Activated B cell treated with CpG ODN at 0.5 μM for 24 hours (primary cell): ENCODE measurements around the gene B3GAT2. TPM values are rescaled to one million over a fixed set of nuclear protein-coding genes. Genes with fewer than 3 reads are reported as not detected.
A peak's percentile ranks its signal among the peaks of the same experiment; 100 is the strongest.

Experiments used
- ATAC-seq: fragments of 200-7000 bp; cut with Tn5 transposase; one replicate; pipeline ENCODE4 v1.10.0; 2021; ENCODE audit warnings: low read depth, mild to moderate bottlenecking, moderate library complexity
- CTCF ChIA-PET: fragments of 350-600 bp; sonication (Branson Sonifier 250); formaldehyde crosslinking; loops from one replicate; lab custom pipeline; 2021; ENCODE audit warnings: antibody characterized with exemption; lab: Charles Lee
- POLR2A ChIA-PET: fragments of 350-600 bp; sonication (Branson Sonifier 250); formaldehyde crosslinking; loops from one replicate; lab custom pipeline; 2021; ENCODE audit warnings: antibody characterized with exemption; lab: Charles Lee
- DNase-seq: peaks from one replicate; pipeline ENCODE4 v3.0.0; 2022
- H3K27ac Mint-ChIP-seq: one replicate; pipeline ENCODE4 v1.8.0; 2020; ENCODE audit warnings: mixed read lengths
- H3K27me3 Mint-ChIP-seq: one replicate; pipeline ENCODE4 v1.8.0; 2021; ENCODE audit warnings: mixed read lengths
- H3K36me3 Mint-ChIP-seq: one replicate; pipeline ENCODE4 v1.8.0; 2021; ENCODE audit warnings: low read depth, mixed read lengths
- H3K4me1 Mint-ChIP-seq: one replicate; pipeline ENCODE4 v1.8.0; 2021; ENCODE audit warnings: mixed read lengths
- H3K4me3 Mint-ChIP-seq: one replicate; pipeline ENCODE4 v1.8.0; 2020; ENCODE audit warnings: mild to moderate bottlenecking, mixed read lengths
- H3K9me3 Mint-ChIP-seq: one replicate; pipeline ENCODE4 v1.8.0; 2020; ENCODE audit warnings: mixed read lengths
- intact Hi-C: fragments of 100-400 bp; cut with micrococcal nuclease; formaldehyde crosslinking; loops from one replicate; pipeline ENCODE4 v1.15.1; 2024
- total RNA-seq: library from RNA; stranded (reverse); gene quantifications from 2 replicates; pipeline ENCODE4 v1.2.3, GENCODE V29; 2022
- TF ChIP-seq, protein P1 (sequence below): fragments of 200-600 bp; IDR thresholded peaks from one replicate; pipeline ENCODE4 v1.8.0; 2022; ENCODE audit warnings: antibody characterized with exemption, mild to moderate bottlenecking

Gene B3GAT2
- total RNA-seq, 1 donor from 2014 or later, result not detected

GRCh38 chr6:70860045-70860444 lies 96.8 kb downstream of the B3GAT2 start:
- H3K36me3 Mint-ChIP-seq, result peaks cover 31% of the 10 kb centered on the region
- ChIA-PET POLR2A (interaction anchor here (0.6 kb wide), 1 partner anchor 293 kb away, joined by 3 read pairs; the partner anchor contains the start of gene SDHAF4), CTCF (interaction anchor here (1.6 kb wide), 1 partner anchor 24 kb away, joined by 3 read pairs; no protein-coding TSS in a partner anchor)
- H3K9me3 Mint-ChIP-seq, result no peaks in the 10 kb centered on the region
- peaks cover 39% of the 10 kb centered on the region for H3K4me1 Mint-ChIP-seq
- intact Hi-C loops, result no loop called here
- ATAC-seq (no peak), DNase-seq (no peak)
- no peaks in the 10 kb centered on the region for H3K27me3 Mint-ChIP-seq
- H3K4me3 Mint-ChIP-seq, result no peak overlapping the region
- no peak overlapping the region for H3K27ac Mint-ChIP-seq
- TF ChIP-seq, protein P1, sequence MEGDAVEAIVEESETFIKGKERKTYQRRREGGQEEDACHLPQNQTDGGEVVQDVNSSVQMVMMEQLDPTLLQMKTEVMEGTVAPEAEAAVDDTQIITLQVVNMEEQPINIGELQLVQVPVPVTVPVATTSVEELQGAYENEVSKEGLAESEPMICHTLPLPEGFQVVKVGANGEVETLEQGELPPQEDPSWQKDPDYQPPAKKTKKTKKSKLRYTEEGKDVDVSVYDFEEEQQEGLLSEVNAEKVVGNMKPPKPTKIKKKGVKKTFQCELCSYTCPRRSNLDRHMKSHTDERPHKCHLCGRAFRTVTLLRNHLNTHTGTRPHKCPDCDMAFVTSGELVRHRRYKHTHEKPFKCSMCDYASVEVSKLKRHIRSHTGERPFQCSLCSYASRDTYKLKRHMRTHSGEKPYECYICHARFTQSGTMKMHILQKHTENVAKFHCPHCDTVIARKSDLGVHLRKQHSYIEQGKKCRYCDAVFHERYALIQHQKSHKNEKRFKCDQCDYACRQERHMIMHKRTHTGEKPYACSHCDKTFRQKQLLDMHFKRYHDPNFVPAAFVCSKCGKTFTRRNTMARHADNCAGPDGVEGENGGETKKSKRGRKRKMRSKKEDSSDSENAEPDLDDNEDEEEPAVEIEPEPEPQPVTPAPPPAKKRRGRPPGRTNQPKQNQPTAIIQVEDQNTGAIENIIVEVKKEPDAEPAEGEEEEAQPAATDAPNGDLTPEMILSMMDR, result no peak

- DNase-seq (no peak), ATAC-seq (peak; percentile 100)
- H3K9me3 Mint-ChIP-seq, result no peaks in the 10 kb centered on the region
- no peaks in the 10 kb centered on the region for H3K27me3 Mint-ChIP-seq
- H3K27ac Mint-ChIP-seq, result no peak overlapping the region
- peaks cover 24% of the 10 kb centered on the region for H3K4me1 Mint-ChIP-seq
- ChIA-PET CTCF (interaction anchor here (0.9 to 1.7 kb wide), 4 partner anchors 23 to 306 kb away, joined by 3 to 4 read pairs (median 4); no protein-coding TSS in a partner anchor), POLR2A (interaction anchor here (2.1 kb wide), 1 partner anchor 190 kb away, joined by 7 read pairs; the partner anchor contains the start of gene SMAP1)
- H3K4me3 Mint-ChIP-seq, result peak overlapping the region; percentile 11
- TF ChIP-seq, protein P1, result no peak
- peaks cover 38% of the 10 kb centered on the region for H3K36me3 Mint-ChIP-seq
- intact Hi-C loops, result loop anchor here (5.0 kb wide), 2 partner anchors 35 to 445 kb away; partner anchors contain the start of gene FAM135A
These were observed 99.3 kb downstream of the B3GAT2 start for GRCh38 chr6:70857387-70858077.

DNA sequence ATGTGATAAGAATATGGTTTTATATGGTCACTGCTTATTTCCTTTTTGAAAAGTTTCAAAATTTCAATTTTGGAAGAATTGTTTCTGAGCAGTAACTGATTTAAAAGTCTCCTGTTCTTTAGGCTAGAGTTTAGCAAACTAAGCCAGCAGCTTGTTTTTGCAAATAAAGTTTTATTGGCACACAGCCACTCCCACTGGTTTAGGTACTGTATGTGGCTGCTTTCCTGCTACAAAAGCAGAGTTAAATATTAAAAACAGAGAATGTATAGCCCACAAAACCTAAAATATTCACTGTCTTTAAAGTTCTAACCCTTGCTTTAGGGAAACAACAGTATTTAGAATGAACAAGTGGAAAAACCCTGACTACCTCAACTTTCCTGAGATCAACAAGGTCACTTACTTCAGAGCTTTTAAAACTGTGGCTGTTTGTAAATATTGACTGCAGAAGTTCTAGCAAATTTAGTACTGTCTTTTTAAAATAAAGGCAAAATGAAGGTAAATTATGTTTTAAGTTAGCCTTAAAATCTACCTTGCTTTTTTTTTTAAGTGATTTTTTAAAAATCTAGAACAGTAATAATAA lies 104.1 kb downstream of the B3GAT2 start:
- no peak overlapping the region for H3K27ac Mint-ChIP-seq
- H3K9me3 Mint-ChIP-seq, result no peaks in the 10 kb centered on the region
- TF ChIP-seq, protein P1, result no peak
- peaks cover 28% of the 10 kb centered on the region for H3K4me1 Mint-ChIP-seq
- H3K27me3 Mint-ChIP-seq, result no peaks in the 10 kb centered on the region
- ChIA-PET CTCF (no interaction called here), POLR2A (no interaction called here)
- DNase-seq, result no peak
- H3K36me3 Mint-ChIP-seq, result peaks cover 14% of the 10 kb centered on the region
- intact Hi-C loops, result no loop called here
- no peak for ATAC-seq
- H3K4me3 Mint-ChIP-seq, result no peak overlapping the region

GRCh38 chr6:70849348-70850069 lies 107.4 kb downstream of the B3GAT2 start:
- no peak overlapping the region for H3K4me3 Mint-ChIP-seq
- H3K4me1 Mint-ChIP-seq, result peaks cover 15% of the 10 kb centered on the region
- TF ChIP-seq, protein P1, result no peak
- no peaks in the 10 kb centered on the region for H3K9me3 Mint-ChIP-seq
- ChIA-PET CTCF (no interaction called here), POLR2A (no interaction called here)
- intact Hi-C loops, result no loop called here
- ATAC-seq (no peak), DNase-seq (no peak)
- no peaks in the 10 kb centered on the region for H3K27me3 Mint-ChIP-seq
- peaks cover 22% of the 10 kb centered on the region for H3K36me3 Mint-ChIP-seq
- H3K27ac Mint-ChIP-seq, result no peak overlapping the region
